NCI-H2081 treated with DMSO at 0.1 percent for 48 hours (cell line): ENCODE measurements around the gene BRIP1.
"Not testable (repeated sequence)": the region's sequence is repeated elsewhere in the genome, so short reads cannot be mapped to it uniquely, and the experiment has no call there.

Experiments used
- DNase-seq: peaks from one replicate; lab custom pipeline; 2025; lab: John Stamatoyannopoulos, UW

BRIP1 gene

DNA sequence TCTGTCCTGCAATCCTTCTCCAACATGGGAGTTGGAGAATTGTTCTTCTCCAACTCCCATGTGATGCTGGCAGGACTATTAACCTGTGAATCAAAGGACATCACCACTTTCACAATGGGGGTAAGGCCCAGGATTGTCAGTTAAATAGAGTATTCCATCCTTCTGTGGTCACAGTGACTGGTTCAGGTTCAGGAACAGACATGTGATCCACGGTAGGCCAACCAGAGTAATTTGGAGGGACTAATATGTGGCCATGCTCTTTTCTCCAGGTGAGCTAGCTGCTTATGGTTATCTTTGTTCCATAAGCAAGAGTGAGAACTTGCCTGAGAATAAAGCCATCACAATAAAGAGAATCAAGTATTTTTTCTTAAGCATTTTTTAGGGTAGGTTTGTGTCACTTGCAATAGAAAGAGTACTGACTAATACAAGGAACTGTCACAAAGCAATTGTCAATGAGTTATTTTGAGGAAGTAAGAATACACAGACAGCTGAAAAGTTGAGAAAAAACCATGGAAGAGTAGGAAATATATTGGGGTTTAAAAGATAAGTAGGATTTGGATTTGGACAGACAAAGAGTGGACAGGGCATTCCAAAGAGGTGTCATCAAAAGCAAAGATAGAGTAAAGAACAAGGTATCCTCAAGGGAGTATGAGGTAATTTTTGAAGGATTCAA, 63.4 kb downstream of the BRIP1 start:
- DNase-seq, result no peak

- DNase-seq, result no peak
Measured at GRCh38 chr17:61797283-61797682, 66.0 kb downstream of the BRIP1 start.

DNA sequence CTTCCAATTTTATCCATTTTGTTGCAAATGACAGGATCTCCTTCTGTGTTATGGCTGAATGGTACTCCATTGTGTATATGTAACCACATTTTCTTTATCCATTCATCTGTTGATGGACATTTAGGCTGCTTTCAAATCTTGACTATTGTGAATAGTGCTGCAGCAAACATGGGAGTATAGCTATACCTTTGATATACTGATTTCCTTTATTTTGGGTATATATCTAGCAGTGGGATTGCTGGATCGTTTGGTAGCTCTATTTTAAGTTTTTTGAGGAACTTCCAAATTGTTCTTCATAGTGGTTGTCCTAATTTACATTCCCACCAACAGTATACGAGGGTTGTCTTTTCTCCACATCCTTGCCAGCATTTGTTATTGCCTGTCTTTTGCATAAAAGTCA, 67.8 kb downstream of the BRIP1 start:
- DNase-seq, result no peak

- DNase-seq, result no peak
Measured at GRCh38 chr17:61794792-61795191, 68.5 kb downstream of the BRIP1 start.

DNA sequence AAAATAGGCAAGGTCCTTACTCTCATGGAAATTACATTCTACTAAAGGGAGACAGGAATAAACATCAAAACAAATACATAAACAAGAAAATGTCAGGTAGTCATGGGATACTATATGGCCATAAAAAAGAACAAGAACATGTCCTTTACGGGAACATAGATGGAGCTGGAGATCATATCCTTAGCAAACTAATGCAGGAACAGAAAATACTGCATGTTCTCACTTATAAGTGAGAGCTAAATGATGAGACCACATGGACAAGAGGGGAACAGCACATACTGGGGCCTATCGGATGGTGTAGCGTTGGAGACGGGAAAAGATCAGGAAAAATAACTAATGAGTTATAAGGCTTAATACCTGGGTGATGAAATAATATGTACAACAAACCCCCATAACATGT, 69.1 kb downstream of the BRIP1 start:
- DNase-seq, result no peak

GRCh38 chr17:61793565-61793964, 69.8 kb downstream of the BRIP1 start:
- DNase-seq, result no peak

- DNase-seq, result no peak
Measured at GRCh38 chr17:61789872-61790271, 73.5 kb downstream of the BRIP1 start.

DNA sequence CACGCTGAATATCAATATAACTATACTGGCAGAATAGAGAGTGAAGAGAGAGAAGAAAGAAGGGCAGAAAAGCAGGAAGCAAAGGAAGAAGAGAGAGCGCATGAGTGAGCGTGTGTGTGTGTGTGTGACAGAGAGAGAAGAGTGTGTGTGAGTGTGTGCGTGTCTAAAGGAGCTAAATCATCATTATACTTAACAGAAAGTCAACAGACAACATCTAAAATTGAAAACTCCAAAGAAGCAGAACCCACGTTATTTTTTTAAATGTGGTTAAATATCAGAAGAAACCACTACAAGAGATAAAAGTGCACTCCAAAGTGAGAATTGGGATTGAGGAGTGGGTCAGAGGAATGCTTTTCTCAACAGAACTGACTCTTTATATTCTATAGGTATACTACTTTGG, 77.2 kb downstream of the BRIP1 start:
- no peak for DNase-seq

DNA sequence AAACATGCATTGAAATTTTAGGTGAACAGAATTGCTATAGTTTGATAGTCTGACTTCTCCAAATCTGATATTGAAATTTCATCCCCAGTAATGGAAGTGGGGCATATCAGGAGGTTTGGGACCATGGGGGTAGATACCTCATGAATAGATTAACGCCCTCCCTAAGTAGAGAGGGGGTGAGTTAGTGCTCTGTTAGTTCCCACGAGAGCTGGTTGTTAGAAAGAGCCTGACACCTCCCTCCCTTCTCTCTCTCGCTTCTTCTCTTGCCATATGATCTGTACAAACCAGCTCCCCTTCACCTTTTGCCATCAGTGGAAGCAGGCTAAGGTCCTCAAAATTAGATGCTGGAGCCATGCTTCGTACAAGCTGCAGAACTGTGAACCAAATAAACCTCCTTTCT, 78.8 kb downstream of the BRIP1 start:
- DNase-seq, result no peak

DNA sequence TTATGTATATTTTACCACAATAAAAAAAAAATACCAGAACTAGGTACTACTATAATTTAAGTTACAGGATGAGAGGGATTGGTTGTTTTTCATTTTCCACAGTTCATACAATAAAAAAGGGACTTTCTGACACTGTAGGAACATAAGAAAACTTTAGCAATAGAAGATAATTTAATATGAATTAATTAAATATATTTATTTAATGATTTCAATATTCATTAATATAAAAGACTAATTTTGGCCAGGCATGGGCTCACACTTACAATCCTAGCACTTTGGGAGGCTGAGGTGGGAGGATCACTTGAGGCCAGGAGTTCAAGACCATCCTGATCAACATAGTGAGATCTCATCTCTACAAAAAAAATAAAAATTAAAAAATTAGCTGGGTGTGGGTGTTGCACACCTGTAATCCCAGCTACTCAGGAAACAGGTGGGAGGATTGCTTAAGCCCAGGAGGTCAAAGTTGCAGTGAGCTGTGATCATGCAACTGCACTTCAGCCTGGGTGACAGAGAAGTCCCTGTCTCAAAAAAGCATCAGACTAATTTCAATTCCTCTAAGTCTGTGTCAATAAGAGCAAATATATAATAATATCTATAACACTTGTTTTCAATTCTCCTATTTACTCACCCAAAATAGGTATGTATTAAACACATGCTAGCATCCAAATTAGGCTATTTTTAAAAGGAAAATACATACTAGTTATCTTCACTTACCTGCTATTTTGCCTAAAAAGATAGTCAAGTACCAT, 79.6 kb downstream of the BRIP1 start:
- no peak for DNase-seq

- no peak for DNase-seq
Measured at GRCh38 chr17:61783120-61783519, 80.2 kb downstream of the BRIP1 start.

GRCh38 chr17:61782683-61783082, 80.6 kb downstream of the BRIP1 start:
- DNase-seq, result no peak

GRCh38 chr17:61775364-61775763, 88.0 kb downstream of the BRIP1 start:
- DNase-seq, result no peak

DNA sequence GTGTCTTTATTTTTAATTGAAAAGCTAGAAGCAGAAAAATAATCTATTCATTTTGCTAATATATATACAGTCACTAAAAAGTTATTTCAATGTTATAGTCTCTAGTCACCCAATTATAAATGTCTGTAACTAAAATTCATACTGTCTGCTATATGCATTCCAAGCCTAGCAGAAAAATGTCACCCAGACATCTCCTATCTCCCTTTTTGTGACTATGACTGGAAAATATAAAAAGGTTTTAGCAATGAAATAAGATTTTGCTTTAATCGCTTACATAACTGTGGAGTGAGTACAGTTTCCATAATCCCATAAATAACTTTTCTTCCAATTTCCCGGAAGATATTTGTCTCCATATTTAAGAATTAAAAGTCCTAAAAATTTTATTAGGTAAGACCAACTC, 88.6 kb downstream of the BRIP1 start:
- no peak for DNase-seq

DNA sequence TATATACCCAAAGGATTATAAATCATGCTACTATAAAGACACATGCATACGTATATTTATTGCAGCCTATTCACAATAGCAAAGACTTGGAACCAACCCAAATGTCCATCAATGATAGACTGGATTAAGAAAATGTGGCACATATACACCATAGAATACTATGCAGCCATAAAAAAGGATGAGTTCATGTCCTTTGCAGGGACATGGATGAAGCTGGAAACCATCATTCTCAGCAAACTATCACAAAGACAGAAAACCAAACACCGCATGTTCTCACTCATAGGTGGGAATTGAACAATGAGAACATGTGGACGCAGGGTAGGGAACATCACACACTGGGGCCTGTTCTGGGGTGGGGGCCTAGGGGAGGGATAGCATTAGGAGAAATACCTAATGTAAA, 89.2 kb downstream of the BRIP1 start:
- DNase-seq, result not testable (repeated sequence)

GRCh38 chr17:61770752-61771533, 92.4 kb downstream of the BRIP1 start:
- DNase-seq, result no peak

DNA sequence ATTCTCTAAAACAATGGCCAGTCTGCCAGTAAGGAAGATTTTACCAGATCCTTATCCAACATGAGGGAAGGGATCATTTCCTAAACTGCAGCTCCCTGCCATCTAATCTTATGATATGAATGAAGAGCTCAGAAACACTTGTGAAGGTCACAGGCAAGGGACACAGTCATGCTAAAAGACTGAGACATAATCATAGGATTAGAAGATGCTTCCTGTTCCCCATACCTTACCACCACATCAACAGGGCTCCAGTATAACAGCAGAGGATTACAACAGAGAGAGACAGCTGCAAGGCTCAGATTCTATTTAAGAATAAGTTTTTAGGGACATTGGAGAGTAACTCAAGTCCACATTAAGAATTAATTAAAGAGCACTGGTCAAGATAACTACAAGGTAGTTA, 93.3 kb downstream of the BRIP1 start:
- no peak for DNase-seq

GRCh38 chr17:61768405-61768804, 94.9 kb downstream of the BRIP1 start:
- DNase-seq, result no peak

GRCh38 chr17:61766520-61766919, 96.8 kb downstream of the BRIP1 start:
- no peak for DNase-seq

- no peak for DNase-seq
Measured at GRCh38 chr17:61764846-61765245, 98.5 kb downstream of the BRIP1 start.

GRCh38 chr17:61761827-61762226, 101.5 kb downstream of the BRIP1 start:
- no peak for DNase-seq

- DNase-seq, result no peak
Measured at GRCh38 chr17:61759362-61759761, 104.0 kb downstream of the BRIP1 start.

GRCh38 chr17:61758430-61758829, 104.9 kb downstream of the BRIP1 start:
- no peak for DNase-seq
